DMS153 (cell line): ENCODE results near the gene RPL10.

Experiments used
- DNase-seq: peaks from one replicate; lab custom pipeline; 2025; lab: John Stamatoyannopoulos, UW

RPL10 gene

DNA sequence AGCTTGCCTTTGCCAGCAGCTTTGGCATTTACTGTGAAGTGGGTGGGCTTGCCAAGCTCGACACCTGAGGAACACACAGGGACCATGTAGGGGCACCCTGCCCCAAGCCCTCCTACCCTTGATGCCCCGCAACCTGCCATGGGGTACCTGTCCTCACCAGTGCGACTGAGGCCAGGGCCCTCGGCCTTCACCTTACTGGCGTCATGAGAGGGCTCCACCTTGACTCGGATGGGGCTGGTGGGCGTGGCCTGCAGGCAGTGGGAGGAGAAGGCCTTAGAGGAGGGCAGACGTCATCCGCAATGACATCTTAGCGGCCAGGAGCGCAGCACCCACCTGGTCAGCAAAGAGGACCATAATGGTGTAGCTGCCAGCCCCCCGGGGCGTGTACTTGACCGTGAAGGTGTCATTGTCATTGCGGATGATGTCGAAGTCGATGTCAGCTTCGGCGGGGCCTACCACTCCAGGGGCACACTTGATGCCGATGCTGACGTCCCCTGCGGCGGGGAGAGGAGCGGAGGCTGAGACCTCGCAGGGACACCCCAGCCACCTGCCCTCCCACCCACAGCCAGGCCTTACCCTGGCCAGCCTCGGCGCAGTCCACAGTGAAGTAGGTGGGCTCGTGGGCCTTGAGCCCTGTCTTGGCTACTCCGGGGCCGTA, 36.0 kb upstream of the RPL10 start:
- no peak for DNase-seq

DNA sequence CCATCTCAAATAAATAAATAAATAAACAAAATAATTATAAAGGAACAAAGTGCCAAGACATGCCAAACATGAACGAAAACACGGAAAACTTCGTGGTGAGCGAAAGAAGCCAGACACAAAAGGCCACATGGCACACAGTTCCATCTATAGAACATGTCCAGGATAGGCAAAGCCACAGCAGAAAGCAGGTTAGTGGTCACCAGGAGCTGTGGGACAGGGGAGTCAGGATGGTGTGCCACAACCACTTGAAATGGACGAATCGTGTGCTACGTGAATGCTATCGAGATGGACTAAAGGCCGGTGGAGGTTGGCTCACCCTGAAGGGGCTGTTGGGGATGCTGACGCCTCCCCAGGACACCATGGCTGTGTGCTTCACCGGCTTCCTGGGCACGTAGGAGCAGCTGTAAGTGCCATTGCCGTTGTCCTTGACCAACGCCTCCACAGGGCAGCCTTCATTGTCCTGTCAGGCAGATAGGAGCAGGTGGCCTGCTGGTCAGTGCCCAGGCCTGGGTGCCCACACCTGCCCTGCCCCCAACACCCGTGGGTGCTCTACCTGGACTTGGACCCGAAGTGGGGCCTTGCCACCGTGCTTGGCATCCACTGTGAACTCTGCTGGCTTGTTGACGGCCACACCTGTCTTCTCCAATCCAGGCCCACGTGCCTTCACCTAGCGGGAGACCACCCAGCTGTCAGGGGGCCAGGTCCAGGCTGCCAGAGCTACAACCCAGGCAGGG, 34.3 kb upstream of the RPL10 start:
- no peak for DNase-seq

DNA sequence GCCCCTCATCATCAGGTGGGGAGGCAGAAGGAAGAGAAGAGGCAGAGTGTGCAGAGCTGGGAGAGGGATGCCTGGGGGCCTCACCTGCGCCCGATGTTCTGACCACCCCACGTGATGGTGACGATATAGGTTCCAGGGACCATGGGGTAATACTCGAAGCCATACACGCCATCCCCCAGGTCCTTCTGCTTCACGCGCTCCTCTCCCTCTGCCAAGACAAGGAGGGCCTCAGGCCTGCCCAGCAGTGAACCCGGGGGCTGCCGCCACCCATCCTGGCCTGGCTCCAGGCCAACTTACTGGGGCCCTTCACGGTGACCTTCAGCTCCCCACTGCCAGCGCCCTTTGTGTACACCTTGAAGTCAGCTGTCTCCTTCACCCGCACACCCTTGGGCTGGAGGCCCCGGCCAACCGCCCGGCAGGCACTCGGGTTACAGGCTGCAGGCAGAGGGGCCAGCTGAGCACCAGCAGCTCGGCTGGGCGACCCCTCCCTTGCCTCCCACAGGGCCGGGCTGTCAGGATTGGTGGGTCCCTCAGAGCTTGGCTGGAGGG, 33.1 kb upstream of the RPL10 start:
- no peak for DNase-seq

DNA sequence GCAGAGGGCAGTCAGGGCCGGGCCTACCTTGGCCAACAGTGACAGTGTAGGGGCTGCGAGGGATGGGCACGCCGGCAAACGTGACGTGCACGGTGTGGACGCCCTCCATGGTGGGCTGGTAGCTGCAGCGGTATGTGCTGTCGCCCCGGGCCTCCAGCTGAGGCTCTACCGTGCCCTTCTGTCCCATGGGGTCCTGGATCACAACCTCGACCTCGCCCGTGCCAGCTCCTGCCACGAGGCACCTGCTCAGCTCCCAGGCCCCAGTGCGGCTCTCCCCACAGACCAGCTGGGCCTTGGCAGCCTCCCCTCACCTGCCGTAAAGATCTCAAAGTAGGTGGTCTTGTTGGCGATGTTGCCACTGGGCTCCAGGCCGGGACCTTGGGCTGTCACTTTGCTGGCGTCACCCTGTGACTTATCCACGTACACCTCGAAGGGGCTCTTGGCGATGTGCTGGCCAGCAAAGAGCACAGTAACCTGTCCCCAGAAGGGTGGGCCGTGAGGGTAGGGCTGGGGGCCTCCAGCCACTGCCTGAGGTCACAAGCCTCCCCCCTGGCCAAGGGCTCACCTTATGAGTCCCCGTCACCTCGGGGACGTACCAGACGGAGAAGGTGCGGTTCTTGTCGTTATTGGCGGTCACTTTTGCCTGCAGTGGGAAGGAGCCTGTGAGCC, 32.0 kb upstream of the RPL10 start:
- DNase-seq, result no peak

DNA sequence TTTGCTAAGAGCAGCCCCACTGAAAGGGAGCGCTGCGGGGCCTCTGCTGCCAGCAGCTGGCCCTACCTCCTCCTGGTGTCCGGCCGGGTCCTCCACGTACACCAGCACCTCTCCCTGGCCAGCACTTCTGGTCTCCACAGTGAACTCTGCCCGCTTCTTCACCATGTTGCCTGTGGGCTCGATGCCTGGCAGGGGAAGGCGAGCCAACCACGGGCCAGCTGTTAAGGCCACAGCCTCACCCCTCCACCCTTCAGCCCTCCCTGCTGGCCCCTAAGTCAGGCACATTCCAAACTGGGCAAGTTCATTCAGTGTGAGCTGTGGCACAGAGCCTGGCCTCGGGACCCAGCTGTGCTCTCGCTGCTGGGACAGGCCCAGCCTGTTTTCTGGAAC, 31.5 kb upstream of the RPL10 start:
- no peak for DNase-seq

DNA sequence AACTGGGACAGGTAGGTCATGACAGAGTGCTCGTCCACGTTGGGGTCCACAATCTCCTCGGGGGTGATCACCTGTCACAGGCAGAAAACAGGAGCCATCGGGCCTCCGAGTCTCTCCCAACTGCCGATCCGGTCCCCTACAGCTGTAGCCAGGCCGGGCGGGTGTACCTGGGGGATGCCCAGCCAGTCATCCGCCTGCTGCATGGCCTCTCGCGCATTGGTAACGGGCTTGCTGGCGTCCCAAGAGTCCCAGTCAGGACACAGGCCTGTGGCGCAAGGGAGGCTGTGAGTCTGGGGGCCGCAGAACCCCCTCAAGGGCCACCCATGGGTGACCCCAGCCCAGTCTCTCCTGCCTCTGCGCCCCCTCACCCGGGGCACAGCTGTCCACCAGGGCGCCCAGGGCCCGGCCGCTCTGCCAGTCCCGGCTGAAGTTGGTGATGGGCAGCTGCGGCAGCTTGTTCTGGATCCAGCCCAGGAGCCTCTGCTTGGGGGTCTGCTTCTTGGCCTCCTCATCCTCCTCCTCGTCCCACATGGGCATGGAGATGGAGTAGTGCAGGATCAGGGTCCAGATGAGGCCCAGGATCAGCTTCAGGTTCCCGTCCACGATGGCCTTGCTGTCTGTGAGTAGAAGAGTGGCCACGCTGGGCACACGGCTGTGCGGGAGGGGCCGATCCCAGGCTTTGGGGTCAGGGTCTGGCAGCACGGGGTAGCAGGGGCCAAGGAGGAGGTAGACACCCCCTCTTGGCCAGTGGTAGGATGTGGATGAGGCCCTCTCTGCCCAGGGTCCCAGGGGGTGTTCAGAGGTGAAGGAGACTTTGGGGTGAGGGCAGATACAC, 30.5 kb upstream of the RPL10 start:
- no peak for DNase-seq

DNA sequence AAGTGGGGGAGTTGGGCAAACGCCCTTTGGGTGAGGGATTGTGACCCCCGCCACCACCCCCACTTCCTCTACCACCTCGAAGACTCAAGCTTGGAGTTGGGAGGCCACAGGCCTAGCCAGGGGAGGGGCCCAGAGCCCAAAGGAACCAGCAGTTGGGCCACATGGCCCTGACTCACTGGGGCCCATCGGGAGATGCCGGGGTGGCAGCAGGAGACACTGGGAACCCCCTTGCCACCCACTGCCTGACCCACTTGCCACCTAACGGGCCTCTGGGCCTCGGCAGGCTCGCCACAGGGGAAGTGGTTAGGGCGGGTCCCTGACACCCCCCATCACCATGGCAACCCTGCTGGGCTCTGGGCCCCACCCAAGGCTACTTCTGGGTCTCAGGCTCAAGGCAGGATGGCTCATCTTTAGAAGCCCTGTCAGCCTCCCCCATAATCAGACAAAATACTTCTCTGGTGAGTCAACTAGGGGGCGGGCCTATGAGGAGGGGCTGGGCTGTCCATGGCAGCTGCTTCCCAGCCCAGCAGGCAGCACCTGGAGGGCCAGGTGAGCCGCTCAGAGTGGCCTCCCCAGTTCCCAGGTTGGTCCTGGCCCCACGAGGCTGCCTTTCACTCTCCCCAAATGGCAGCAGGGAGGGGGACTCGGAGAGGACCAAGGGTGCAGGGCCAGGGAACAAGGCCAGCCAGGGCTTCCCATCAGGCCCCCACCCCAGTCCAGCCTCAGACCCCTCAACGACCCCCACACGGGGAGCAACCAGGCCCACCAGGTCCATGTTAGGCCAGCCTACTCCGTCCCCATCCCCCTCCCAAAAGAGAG, 29.3 kb upstream of the RPL10 start:
- peak; percentile 56 for DNase-seq

DNA sequence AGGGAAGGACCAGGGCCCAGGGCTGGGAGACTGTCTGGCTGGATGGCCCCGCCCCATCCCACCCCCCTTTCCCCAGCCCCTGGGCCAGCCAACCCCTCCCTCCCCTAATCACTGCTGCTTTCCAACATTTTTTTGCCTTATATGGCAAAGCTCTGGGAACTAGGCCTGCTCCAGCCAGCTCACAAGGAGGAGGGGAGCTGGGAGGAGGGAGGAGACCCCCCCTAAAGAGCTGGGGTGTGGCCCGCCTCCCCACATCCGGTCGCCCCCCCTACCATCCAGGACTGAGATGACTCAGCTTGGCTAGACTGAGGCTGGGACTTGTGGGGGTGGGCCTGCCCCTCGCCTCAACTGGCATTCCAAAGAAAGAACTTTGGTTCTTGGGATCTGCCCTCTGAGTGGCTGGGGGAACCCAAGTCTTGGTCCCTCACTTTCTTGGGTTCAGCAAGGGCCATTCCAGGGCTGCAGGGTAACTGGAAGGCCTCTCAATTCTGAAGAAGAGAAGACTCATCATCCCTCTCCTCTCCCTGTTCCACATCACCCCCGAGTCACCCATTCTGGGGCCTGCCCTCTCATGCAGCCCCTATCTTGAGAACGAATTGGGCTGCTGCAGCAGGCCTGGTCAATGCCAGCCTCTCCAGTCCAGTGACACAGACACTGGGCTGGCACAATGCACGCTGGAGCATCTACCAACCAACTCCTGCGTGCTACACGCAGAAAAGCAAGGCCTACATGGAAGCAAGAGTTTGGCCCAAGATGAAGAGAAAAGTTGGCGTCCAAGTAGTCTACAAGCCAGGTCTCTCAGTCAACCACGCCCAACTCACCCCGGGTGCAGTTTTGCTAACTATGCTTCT, 28.5 kb upstream of the RPL10 start:
- DNase-seq, result peak; percentile 65

DNA sequence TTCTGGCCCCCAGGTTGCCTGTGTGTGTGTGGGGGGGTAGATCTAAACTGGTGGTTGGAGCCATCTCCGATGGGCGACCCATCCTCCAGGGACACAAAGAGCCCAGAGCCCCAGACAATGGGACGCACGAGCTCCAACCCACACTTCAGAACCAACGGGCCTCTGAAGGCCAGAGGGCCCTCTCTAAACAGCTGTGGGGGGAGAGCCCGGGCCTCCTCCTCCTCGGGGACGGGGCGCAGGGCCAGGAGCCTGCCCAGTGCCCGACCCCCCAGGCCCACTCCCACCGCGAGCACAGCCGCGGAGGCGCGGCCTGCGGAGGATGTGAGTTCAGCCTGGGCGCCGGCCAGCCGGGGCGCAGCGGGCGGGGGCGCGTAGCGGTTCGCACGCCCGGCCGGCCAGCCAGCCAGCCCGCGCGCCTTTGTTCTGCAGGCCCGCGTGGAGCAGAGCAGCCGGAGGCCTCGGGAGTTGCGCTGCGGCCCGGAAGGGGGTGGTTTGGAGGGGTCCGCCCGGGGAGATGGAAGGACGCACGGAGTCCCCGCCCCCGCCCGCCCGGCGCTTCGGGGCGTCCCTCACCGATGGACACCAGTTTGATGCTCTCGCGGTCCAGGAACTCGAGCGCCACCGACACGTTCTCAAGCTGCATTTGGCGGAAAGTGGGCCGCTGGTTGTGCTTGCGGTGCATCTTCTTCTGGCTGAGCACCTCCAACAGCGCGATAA, 27.7 kb upstream of the RPL10 start:
- no peak for DNase-seq

DNA sequence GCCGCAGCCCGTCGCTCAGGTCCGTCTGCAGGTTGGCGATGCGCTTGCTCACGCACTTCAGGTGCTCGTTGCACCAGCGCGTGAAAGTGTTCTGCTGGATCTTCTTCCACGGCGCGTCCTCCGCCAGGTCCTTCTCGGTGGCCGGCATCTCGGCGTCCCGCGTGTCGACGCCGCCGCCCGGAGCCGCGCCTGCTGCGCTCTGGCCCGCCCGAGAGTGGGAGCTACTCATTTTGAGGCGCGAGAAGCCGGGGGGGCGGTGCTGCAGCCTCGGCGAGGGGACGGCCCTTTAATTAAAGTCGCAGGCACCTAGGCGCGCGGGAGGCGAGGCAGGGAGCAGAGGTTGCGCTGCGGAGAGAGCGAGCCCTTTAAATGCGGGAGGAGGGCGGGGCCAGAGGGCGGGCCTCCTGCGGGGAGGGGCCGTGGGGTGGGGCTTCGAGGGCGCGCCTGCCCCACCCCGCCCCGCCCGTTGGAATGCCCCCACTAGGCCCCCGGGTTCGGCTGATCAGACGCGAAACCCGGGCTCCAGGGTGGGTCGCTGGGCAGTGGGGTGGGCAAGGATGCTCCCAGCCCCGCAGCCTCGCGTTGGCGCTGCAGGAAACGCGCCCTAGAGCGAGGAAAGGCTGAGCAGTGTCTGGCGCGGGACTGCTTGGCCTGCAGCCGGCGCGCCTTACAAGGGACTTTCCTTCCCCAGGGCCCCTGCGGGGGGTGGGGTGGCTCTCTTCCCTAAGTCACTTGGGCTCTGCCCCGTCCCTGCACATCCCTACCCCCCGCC, 27.0 kb upstream of the RPL10 start:
- peak; percentile 88 for DNase-seq

DNA sequence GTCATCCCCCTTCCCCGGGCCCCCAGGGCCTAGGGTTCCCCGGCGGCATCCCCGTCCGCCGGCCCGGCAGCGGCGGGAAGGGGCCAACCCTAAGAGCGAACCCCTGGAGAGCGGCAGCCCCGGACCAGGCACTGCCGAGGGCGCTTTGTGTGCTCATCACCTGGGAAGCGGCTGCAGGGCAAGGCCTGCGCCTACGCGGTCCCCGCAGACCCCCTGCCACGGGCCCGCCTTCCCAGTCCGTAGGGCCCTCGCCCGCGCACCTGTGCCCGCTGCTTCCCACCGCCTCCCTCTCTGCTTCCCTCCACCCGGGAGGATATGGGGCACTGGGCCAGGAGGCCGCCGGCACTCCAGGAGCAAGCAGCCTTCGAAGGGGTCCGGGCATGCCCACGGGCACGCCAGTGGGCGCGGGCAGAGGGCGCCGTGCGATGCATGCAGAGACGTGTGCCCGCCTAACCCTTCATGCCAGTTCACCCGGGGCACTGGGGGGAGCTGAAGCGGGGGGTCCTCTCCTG, 26.3 kb upstream of the RPL10 start:
- DNase-seq, result no peak

DNA sequence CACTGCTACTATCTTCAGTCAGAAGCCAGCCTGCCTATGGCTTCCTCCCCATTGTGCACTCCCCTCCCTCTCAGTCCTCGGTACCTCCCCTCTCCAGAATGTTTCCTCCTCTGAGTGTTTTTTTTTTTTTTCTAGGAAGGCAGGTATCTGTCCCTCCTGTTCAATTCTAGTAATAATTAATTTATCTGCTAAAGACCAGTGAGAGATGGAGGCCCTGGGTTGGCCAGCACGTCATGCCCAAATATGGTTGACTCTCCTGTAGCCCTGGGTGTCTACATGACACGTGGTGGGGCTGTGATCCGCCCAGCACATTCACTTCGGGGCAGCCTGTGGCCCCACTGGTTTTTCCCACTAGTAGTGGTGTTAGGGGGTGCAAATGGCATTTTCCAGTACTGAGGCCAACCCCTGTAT, 25.6 kb upstream of the RPL10 start:
- no peak for DNase-seq

DNA sequence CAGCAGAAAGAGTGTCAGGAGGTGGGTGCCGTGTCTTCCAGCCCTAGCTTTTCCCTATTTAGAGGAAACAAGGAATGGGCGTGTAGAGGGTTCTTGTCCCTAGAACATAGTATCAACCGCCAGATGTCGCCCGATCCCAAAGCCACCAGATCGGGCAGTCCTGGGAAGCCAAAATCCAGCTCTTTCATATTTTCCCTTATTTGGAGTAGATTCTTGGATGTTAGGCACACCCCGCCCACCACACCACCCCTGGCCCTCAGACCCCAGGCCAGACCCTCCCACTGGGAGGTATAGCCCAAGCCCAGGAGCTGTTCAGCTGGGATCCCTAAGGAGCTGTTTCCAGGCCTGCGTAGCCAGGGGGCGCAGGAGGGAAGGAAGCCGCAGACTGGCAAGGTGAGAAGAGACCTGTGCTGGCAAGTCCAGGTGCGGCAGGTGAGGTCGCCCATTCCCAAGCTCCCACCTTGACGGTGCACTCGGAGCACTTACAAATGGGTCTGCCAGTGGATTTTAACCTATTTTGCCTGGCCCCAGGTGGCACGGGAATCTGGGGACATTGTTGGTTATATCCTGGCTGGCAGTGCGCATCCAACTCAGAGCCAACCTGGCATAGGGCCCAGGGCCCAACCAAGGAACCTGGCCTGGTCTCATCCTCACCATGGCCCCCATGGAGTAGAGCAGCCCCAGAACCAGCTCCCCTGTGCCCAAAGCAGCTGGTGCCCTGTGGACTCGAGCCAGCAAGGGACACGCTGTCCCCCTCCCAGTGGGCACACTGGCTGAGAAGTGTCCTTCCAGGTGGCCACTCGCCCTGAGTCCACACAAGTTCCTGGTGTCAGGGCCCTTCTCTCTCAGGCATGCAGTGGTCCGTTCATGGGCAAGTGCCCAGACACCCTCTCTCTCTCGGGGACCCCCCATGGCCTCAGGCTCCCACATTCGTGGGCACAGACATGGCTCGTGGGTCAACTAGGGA, 24.6 kb upstream of the RPL10 start:
- DNase-seq, result peak; percentile 71

DNA sequence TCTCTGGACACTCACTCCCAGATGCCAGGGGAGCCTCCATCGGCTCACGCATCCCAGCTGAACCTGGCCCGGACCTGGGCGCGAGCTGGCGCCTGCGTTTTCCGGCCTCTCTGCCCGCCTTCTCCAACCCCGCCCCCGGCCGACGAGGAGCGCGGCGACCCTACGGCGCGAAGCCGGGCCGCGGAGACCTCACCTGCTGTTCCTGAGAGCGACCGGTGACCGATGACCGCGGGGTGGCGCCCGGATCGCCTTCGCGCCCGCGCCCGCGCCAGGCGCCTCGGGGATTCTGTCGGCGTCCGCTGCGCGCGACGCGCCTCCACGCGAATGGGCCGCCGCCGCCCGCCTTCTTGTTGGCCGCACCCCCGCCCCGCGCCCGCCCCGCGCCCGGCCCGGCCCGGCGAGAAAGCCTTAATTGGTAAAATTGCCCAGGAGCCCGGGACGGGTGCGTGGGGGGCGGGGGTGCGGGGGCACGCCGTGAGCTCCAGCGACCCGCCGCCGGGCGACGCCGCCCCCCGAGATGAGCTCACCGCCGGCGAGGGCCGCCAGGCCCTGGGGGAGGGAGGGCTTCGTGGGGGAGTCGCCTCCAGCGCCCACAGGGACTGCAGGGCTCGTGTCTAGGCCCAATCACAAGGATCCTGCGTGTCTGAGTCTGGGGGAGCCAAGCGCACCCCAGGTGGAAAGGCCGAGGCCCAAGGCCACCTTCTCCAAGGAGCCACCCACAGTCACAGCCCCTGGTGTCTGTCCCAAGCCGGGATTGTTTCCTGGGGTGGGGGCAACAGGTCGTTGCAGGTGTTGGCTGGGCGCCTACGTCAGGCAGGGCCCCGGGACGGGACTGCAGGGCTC, 23.6 kb upstream of the RPL10 start, which contains the start of gene FLNA:
Gene FLNA, minus strand, starts transcription at position 322 of the 843 bp plus-strand sequence. CDS start 3,389 bp downstream, outside the sequence.
- DNase-seq, result peak; percentile 22

DNA sequence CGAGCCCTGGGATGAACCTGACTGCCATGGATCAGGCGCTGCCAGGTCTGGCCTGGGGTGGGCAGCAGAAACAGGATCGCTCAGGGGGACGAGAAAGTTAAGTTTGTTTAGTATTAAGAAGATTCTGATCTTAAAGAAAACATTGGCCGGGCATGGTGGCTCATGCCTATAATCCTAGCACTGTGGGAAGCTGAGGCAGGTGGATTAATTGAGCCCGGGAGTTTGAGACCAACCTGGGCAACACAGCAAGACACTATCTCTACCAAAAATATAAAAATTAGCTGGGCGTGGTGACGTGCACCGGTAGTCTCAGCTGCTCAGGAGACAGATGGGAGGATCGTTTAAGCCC, 23.0 kb upstream of the RPL10 start:
- DNase-seq, result no peak

DNA sequence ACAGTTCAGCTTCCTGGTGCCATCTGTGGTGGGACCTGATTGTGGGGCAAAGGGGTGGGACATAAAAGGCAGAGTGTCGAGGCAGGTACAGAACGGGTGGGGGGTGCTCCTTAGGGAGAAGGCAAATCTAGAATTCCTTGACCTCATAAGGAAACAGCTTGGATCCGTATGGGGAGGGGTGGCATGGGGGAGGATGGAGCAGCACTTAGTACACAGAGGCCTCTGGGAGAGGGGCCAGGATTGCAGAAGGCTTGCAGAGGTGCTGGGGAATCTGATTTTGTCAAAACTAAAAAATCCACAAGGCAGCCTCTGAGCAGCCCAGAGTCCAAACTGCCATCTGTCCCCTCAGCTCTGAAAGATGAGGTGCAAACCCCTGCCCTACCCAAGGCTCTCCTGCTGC, 21.4 kb upstream of the RPL10 start:
- no peak for DNase-seq
